K562 (cell line): ENCODE results near the gene CASKIN1. TPM values are rescaled to one million over a fixed set of nuclear protein-coding genes. Genes with fewer than 3 reads are reported as not detected.

ENCODE experiments used
- ATAC-seq: fragments of 200-7000 bp; cut with Tn5 transposase; 3 replicates; pipeline ENCODE4 v1.9.1; 2020; ENCODE audit warnings: moderate library complexity
- BruUV-seq: library from RNA; stranded (reverse); fragments of 400-500 nt; replicated peaks from 2 replicates; lab custom pipeline; 2021; lab: Mats Ljungman, UMichigan
- CTCF ChIA-PET: fragments of 300-600 bp; formaldehyde crosslinking; extraction: SDS; loops from one replicate; lab custom pipeline; 2021; ENCODE audit warnings: low intra/inter-chr PET ratio; lab: Yijun Ruan, JAX
- POLR2A ChIA-PET: fragments of 300-600, 350-650 bp; sonication (Branson Sonifier 250); formaldehyde crosslinking; extraction: SDS; loops from one replicate; lab custom pipeline; 2021; ENCODE audit warnings: antibody characterized with exemption, inconsistent platforms; lab: Yijun Ruan, JAX
- DNase-seq, 4 experiments: peaks; one replicate each; pipeline versions ENCODE4 v3.0.0 to v3.0.0-alpha.2; 2011 to 2018; ENCODE audit warnings: low spot score in 3 of 4, mixed read lengths in 3 of 4; ENCODE audit errors: extremely low read depth in 1 of 4
- FAIRE-seq: peaks from 2 replicates; lab custom pipeline; 2011; peaks lifted over from hg19 to GRCh38; lab: Jason Lieb, UNC
- H2AFZ ChIP-seq: 2 replicates; pipeline ENCODE4 v1.6.0; 2011; ENCODE audit warnings: low read depth, low read length, control low read depth, inconsistent platforms
- H3K27ac ChIP-seq: fragments of 200-600 bp; 3 replicates; pipeline ENCODE4 v1.8.0; 2011; ENCODE audit warnings: low read depth, mild to moderate bottlenecking, control low read depth, inconsistent platforms, low read length, moderate library complexity, mixed read lengths; ENCODE audit errors: extremely low read depth
- H3K27me3 ChIP-seq, 2 experiments: fragments of 300-600 bp in 1 of 2; 2 replicates in 1 of 2; 3 replicates in 1 of 2; pipeline versions ENCODE4 v1.6.0 to v1.8.0; 2011; ENCODE audit warnings: inconsistent platforms in 2 of 2, low read length in 2 of 2, mild to moderate bottlenecking in 1 of 2, mixed read lengths in 1 of 2, moderate library complexity in 1 of 2; ENCODE audit not compliant: control insufficient read depth in 2 of 2, insufficient read depth in 2 of 2
- H3K36me3 ChIP-seq: fragments of 300-600 bp; 3 replicates; pipeline ENCODE4 v1.8.0; 2011; ENCODE audit warnings: mild to moderate bottlenecking, low read length, inconsistent platforms; ENCODE audit not compliant: control insufficient read depth, insufficient read depth
- H3K4me1 ChIP-seq, 2 experiments: fragments of 200-600 bp in 1 of 2; replicated peaks in 1 of 2; 2 replicates in 1 of 2; 3 replicates in 1 of 2; pipeline versions ENCODE4 v1.5.1 to v1.8.0; 2011; ENCODE audit warnings: inconsistent platforms in 2 of 2, low read length in 2 of 2, mild to moderate bottlenecking in 1 of 2, mixed read lengths in 1 of 2, moderate library complexity in 1 of 2; ENCODE audit not compliant: control insufficient read depth in 2 of 2, insufficient read depth in 2 of 2
- H3K4me2 ChIP-seq: 2 replicates; pipeline ENCODE4 v1.6.1; 2011; ENCODE audit warnings: low read length, control low read depth, inconsistent platforms, mixed read lengths; ENCODE audit not compliant: insufficient read depth
- H3K4me3 ChIP-seq: fragments of 200-600 bp; sonication (generic), shearing (Covaris generic); 2 replicates; pipeline ENCODE4 v1.5.1; 2016; ENCODE audit warnings: control low read depth, inconsistent platforms
- H3K79me2 ChIP-seq: fragments of 200-600 bp; 3 replicates; pipeline ENCODE4 v1.8.0; 2011; ENCODE audit warnings: low read length, inconsistent platforms; ENCODE audit not compliant: control insufficient read depth, insufficient read depth
- H3K9ac ChIP-seq, 2 experiments: 2 replicates each; pipeline versions ENCODE4 v1.6.0 to v1.6.1; 2011; ENCODE audit warnings: low read depth in 2 of 2, low read length in 2 of 2, control low read depth in 1 of 2, inconsistent platforms in 1 of 2, mild to moderate bottlenecking in 1 of 2, mixed read lengths in 1 of 2; ENCODE audit not compliant: insufficient read depth in 1 of 2
- H3K9me1 ChIP-seq: one replicate; pipeline ENCODE4 v1.6.0; 2011; ENCODE audit warnings: inconsistent platforms, mild to moderate bottlenecking, low read length, moderate library complexity; ENCODE audit not compliant: control insufficient read depth, insufficient read depth
- H3K9me3 ChIP-seq: replicated peaks from 2 replicates; pipeline ENCODE4 v1.5.1; 2011; ENCODE audit warnings: low read depth, low read length, inconsistent platforms; ENCODE audit not compliant: control insufficient read depth, insufficient read depth
- H4K20me1 ChIP-seq: replicated peaks from 2 replicates; pipeline ENCODE4 v1.6.1; 2011; ENCODE audit warnings: low read length, inconsistent platforms, mixed read lengths; ENCODE audit not compliant: control insufficient read depth, insufficient read depth
- MAX ChIP-seq: sonication (generic); formaldehyde crosslinking; IDR thresholded peaks from 2 replicates; pipeline ENCODE4 v1.9.0; 2022; ENCODE audit warnings: mild to moderate bottlenecking, missing genetic modification reagents
- MXD1 ChIP-seq: fragments of 250-450 bp; sonication (Bioruptor Pico); IDR thresholded peaks from 2 replicates; pipeline ENCODE4 v1.8.0; 2021; ENCODE audit warnings: borderline replicate concordance, mild to moderate bottlenecking, moderate library complexity; ENCODE audit not compliant: poor library complexity, severe bottlenecking
- POLR2G ChIP-seq: fragments of 200-400 bp; formaldehyde crosslinking; IDR thresholded peaks from 2 replicates; pipeline ENCODE4 v1.6.1; 2017; ENCODE audit warnings: low read depth, mild to moderate bottlenecking, antibody characterized with exemption, low read length, moderate library complexity
- RBFOX2 ChIP-seq: fragments of 200-400 bp; formaldehyde crosslinking; IDR thresholded peaks from 2 replicates; pipeline ENCODE4 v1.6.1; 2017; ENCODE audit warnings: low read depth, mild to moderate bottlenecking, low read length, moderate library complexity
- ZNF12 ChIP-seq: sonication (generic); formaldehyde crosslinking; IDR thresholded peaks from 2 replicates; pipeline ENCODE4 v1.4.0; 2020; ENCODE audit warnings: mild to moderate bottlenecking, missing genetic modification reagents
- ZNF121 ChIP-seq: sonication (generic); formaldehyde crosslinking; conservative IDR thresholded peaks from 2 replicates; pipeline ENCODE4 v1.8.0; 2022; ENCODE audit warnings: missing genetic modification reagents
- WGBS: fragments of 100-300 bp; shearing (Covaris generic); methylation state at CpG from one replicate; pipeline ENCODE4 v1.1.6; 2016; ENCODE audit warnings: low coverage, mixed read lengths; ENCODE audit not compliant: insufficient coverage; ENCODE audit errors: missing lambda C conversion rate; 5-methylcytosine and 5-hydroxymethylcytosine counted together
- in situ Hi-C: fragments of 300-500 bp; cut with MboI; formaldehyde crosslinking; loops from 4 replicates; pipeline ENCODE4 v1.15.0; 2018; ENCODE audit warnings: inconsistent platforms, mixed read lengths
- intact Hi-C: fragments of 100-400 bp; cut with micrococcal nuclease; formaldehyde crosslinking; loops from 2 replicates; pipeline ENCODE4 v1.14.2; 2022
- polyA plus RNA-seq, 8 experiments: library from polyadenylated mRNA; depleted of rRNA in 4 of 8; stranded (reverse) in 5 of 8; unstranded in 3 of 8; fragments of >200 nt; fragmentation: Nextera tagmentation in 2 of 8; fragmentation: Illumina TruSeq in 1 of 8; extraction: Ambion mirVana in 2 of 8; extraction: Trizol in 1 of 8; gene quantifications; 2 replicates each; pipeline versions ENCODE4 v1.2.1 to v1.2.3, GENCODE V29; 2011 to 2014; ENCODE audit warnings: inconsistent platforms in 1 of 8, missing spikeins in 1 of 8
- total RNA-seq, 7 experiments: library from RNA; depleted of rRNA in 6 of 7; stranded (reverse); fragments of >200 nt in 6 of 7; fragmentation: Illumina TruSeq in 2 of 7; extraction: Trizol in 2 of 7; gene quantifications; 2 replicates each; pipeline versions ENCODE4 v1.2.1 to v1.2.3, GENCODE V29; 2011 to 2021; ENCODE audit warnings: low replicate concordance in 1 of 7

CASKIN1 gene
- total and polyA plus RNA-seq, 9 of the 15 experiments (the other 6 are each of a cell fraction or from before 2014, with no cell fraction given) = 0.15 to 4.5 (median 1.5) TPM; not detected in 2

- ATAC-seq (no peak), FAIRE-seq (no peak), DNase-seq (no peak)
- 93% methylated on average over 27 of the region's 30 CpGs for WGBS
- in situ Hi-C loops (no loop called here), intact Hi-C loops (no loop called here)
- H3K27me3 ChIP-seq = no peaks in the 10 kb centered on the region
- H3K9ac ChIP-seq = peak overlapping the region in 1 of 2 experiments; percentile 26; a peak in 1 of 4 replicates
- no peak overlapping the region for H2AFZ ChIP-seq
- H4K20me1 ChIP-seq = no peaks in the 10 kb centered on the region
- ChIA-PET CTCF (interaction anchor here (0.7 kb wide), 1 partner anchor 16 kb away, joined by 3 read pairs; no protein-coding TSS in a partner anchor), POLR2A (interaction anchor here (0.6 to 1.7 kb wide), 9 partner anchors 12 to 830 kb away, joined by 3 to 4 read pairs (median 3); partner anchors contain the start of genes PGP and UNKL)
- H3K9me3 ChIP-seq = no peaks in the 10 kb centered on the region
- peaks cover 34% of the 10 kb centered on the region for H3K79me2 ChIP-seq
- H3K36me3 ChIP-seq = peaks cover 70% of the 10 kb centered on the region; the same call in 2 of the 3 replicates
- no peak overlapping the region for H3K4me2 ChIP-seq
- TF ChIP-seq RBFOX2 (peak; percentile 53; the same call in 1 of the 2 replicates), ZNF12 (peak; percentile 93), ZNF121 (peak; percentile 77), MAX (CRISPR knock-in tag) (no peak), POLR2G (0 out of 2 replicates have a peak, but pooled peaks have one; percentile 30), MXD1 (CRISPR knock-in tag) (no peak)
- H3K4me1 ChIP-seq = peaks cover 0 to 44% of the 10 kb centered on the region in 2 experiments; a peak in 2 of 5 replicates
- H3K27ac ChIP-seq = no peak overlapping the region
- no TSS peak for BruUV-seq
- no peak overlapping the region for H3K4me3 ChIP-seq
- H3K9me1 ChIP-seq = no peaks in the 10 kb centered on the region
These were observed 48.8 kb upstream of the CASKIN1 start for GRCh38 chr16:2244926-2245795.
